Measurements from ENCODE around the gene BRD2.

Gene BRD2

DNA sequence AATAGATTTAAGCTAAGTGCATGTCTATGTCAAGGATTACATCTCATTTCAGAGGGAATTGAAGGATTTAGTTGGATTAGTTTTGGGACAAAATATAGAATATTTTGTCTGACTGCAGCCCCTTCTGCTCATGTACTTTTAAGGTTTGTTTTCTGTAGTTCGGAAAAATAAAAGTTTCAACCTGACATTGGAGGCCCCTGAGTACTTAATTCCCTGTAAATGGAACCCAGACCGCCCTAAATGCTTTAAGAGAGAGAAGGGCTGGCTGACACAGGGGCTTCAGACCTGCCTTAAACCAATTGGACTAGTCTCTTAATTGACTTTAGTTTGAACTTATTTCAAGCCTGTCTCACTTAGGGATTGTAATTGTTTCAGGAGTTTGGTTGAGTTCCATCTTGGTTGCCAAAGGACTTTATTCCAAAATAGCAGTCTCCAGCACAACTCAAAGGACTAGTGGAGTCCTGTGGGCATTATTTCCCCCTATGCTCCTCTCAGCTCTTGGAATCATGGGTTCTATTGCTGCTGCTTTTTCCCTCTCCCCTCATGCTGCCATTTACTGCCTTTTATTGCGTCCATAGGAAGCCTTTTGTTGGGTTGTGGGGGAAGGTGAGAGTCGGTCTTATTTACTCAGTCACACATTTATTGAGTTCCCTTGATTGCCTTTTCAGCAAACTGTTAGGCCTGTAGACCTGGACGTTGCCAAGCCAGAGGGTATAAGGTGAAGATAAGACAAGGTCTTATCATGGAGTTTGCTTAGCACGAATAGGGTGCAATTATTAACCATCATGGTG lies 14.5 kb downstream of the BRD2 start:
- peaks cover 35 to 43% of the 10 kb centered on the region in 2 donors for H3K36me3 Mint-ChIP-seq
- no peak overlapping the region for H3K4me3 Mint-ChIP-seq
- ATAC-seq (replicated peaks) (no peak), DNase-seq (no peak)
- no peaks in the 10 kb centered on the region for H3K27me3 Mint-ChIP-seq
- peak overlapping the region; percentile 83 for H3K27ac Mint-ChIP-seq
- H3K4me1 Mint-ChIP-seq, result peaks cover 22 to 62% of the 10 kb centered on the region in 2 donors
- no peaks in the 10 kb centered on the region for H3K9me3 Mint-ChIP-seq

DNA sequence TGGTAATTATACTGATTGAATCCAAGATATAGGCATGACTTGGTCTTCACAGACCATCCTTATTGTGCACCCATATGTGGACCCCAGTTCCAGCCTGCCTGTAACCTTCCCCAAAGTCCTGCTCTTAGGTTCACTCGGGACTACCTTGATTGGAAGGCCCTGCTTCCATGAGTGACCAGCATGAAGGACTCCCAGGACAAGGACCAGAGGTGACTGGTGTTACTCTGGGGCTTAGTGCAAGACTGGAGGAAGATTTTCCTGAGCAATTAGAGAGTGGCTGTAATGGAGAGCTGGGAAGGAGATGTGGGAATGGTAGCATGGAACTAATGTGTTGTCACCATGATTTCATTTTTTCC lies 15.1 kb downstream of the BRD2 start:
- H3K4me1 Mint-ChIP-seq, result peaks cover 24 to 62% of the 10 kb centered on the region in 2 donors
- H3K9me3 Mint-ChIP-seq, result no peaks in the 10 kb centered on the region
- no peak overlapping the region for H3K27ac Mint-ChIP-seq
- DNase-seq (no peak), ATAC-seq (replicated peaks) (no peak)
- peaks cover 31 to 38% of the 10 kb centered on the region in 2 donors for H3K36me3 Mint-ChIP-seq
- H3K27me3 Mint-ChIP-seq, result no peaks in the 10 kb centered on the region
- H3K4me3 Mint-ChIP-seq, result no peak overlapping the region

DNA sequence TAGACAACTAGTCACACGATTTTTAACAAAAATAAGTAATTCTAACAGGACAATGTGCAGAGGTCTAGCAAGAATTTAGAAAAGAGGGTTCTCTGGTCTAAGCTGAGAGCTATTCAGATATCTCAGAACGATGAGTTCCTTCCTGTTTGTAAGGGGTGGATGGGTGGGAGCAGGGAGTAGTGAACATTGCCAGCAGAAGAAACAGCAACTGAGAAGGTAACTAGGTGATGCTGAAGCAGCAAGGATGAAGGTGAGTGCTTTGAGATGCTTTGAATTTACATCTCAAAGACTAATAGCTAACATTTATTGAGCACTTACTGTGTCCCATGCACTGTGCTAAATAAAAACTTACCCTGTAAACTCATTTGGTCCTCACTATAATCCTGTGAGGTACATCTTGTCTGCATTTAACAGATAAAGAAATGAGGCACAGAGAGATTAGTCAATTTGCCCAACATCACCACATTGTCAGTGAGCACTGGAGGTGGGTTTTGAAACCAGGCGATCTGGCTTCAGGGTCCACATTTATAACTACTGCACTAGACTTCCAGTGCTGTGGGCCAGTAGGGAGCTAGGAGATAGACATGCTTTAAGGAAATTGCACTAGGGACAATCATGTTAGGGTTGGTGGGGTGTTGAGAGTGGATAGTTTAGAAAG lies 15.7 kb downstream of the BRD2 start:
- peaks cover 24 to 57% of the 10 kb centered on the region in 2 donors for H3K4me1 Mint-ChIP-seq
- peak overlapping the region; percentile 1 for H3K27ac Mint-ChIP-seq
- H3K27me3 Mint-ChIP-seq, result no peaks in the 10 kb centered on the region
- no peak for DNase-seq
- H3K36me3 Mint-ChIP-seq, result peaks cover 25 to 32% of the 10 kb centered on the region in 2 donors
- ATAC-seq (replicated peaks), result peak; percentile 11 to 22
- H3K9me3 Mint-ChIP-seq, result no peaks in the 10 kb centered on the region
- H3K4me3 Mint-ChIP-seq, result no peak overlapping the region

DNA sequence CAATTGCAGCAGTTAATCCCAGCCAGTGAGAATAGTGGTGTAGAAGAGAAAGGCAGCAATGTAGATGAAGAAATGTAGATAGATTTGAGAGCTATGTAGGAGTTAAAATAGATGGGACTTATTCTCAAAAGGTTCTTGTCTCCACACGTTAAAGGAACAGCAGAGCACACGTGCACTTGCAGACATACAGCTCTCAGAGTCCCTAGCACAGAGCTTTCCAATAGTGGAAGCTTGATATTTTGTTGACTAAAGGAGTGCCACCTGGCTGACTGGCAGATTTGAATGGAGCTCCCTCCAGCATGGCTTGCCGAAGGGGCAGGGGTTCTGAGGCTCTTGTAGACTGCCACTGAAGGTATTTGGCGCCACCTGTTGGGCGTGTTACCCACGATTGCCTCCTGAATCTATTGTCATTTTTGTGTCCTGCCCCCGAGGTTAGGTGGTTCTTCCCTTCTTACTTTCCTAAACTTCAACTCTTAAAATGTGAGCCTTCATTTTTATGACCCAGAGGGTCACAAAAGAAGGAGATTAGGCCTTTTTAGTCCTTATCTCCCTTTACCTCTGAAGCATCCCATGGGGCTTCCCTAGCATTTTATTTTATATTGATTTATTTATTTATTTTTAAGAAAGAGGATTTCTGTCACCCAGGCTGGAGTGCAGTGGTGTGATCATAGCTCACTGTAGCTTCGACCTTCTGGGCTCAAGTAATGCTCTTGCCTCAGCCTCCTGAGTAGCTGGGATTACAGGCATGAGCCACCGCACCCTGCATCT lies 16.4 kb downstream of the BRD2 start:
- H3K36me3 Mint-ChIP-seq, result peaks cover 20 to 25% of the 10 kb centered on the region in 2 donors
- no peaks in the 10 kb centered on the region for H3K27me3 Mint-ChIP-seq
- peaks cover 21 to 54% of the 10 kb centered on the region in 2 donors for H3K4me1 Mint-ChIP-seq
- H3K9me3 Mint-ChIP-seq, result no peaks in the 10 kb centered on the region
- no peak overlapping the region for H3K4me3 Mint-ChIP-seq
- DNase-seq, result peak; percentile 71
- peak overlapping the region; percentile 1 for H3K27ac Mint-ChIP-seq
- ATAC-seq (replicated peaks), result peak; percentile 84 to 86

DNA sequence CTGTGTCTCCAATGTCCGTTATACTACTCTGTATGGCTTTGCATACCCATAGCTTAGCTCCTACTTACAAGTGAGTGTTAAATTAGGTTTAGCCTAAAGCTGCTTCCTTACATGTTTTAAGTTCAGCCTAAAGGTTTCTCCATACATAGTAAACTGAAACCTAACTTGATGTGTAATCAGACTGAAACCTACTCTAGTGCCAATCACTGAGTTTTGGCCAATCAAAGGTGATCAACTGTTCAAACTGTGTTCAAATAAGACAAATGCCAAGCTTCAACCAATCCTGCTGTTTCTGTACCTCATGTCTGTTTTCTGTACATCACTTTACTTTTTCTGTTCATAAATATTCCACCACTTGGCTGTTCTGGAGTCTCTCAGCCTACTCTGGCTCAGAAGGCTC lies 21.0 kb downstream of the BRD2 start:
- Mint-ChIP-seq H3K27ac (no peak overlapping the region), H3K4me3 (no peak overlapping the region), H3K4me1 (peaks cover 20 to 36% of the 10 kb centered on the region in 2 donors), H3K36me3 (no peaks in the 10 kb centered on the region), H3K27me3 (peaks cover 0 to 4% of the 10 kb centered on the region in 2 donors), H3K9me3 (no peaks in the 10 kb centered on the region)
- ATAC-seq (replicated peaks) (no peak), DNase-seq (no peak)

DNA sequence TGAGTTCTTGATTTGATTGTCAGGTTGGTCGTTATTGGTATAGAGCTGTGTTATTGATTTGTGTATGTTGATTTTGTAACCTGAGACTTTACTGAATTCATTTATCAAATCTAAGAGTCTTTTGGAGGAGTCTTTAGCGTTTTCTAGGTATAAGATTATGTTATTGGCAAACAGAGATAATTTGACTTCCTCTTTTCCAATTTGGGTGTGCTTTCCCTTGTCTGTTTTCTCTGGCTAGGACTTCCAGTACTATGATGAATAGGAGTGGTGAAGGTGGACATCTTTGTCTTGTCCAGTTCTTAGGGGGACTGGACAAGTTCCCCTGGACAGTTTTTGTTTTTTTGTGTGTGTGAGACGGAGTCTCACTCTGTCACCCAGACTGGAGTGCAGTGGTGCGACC lies 23.6 kb downstream of the BRD2 start:
- no peak for ATAC-seq (replicated peaks)
- Mint-ChIP-seq H3K9me3 (no peaks in the 10 kb centered on the region), H3K36me3 (no peaks in the 10 kb centered on the region), H3K4me1 (peaks cover 10 to 24% of the 10 kb centered on the region in 2 donors), H3K27me3 (peaks cover 0 to 4% of the 10 kb centered on the region in 2 donors), H3K4me3 (no peak overlapping the region), H3K27ac (no peak overlapping the region)
- DNase-seq, result no peak

DNA sequence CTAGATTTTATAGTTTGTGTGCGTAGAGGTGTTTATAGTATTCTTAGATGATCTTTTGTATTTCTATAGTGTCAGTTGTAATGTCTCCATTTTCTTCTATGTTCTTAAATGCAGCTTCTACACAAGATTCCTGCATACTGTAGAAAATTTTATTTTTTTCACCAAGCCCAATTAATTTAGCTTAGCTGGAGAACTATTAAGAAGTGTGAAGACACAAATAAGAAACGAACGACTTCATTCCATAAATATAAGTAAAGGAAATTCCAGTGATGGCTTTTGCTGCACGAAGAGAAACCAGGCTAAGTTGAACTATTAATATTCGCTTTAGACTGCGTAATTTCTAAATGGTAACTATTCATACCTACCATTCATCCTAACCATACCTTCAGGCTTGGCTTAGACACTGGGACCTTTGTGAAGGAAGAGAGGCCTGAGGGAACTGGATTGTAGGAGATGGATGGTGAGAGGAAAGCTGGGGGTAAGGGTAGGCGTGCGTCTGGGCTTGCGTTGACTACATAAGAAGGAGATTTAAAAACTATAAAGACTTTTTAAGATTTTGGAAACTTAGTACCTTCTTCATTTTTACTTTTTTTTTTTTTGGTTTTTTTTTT lies 25.1 kb downstream of the BRD2 start:
- Mint-ChIP-seq H3K27me3 (peaks cover 0 to 4% of the 10 kb centered on the region in 2 donors), H3K36me3 (no peaks in the 10 kb centered on the region), H3K4me3 (no peak overlapping the region), H3K9me3 (no peaks in the 10 kb centered on the region), H3K4me1 (peaks cover 4 to 19% of the 10 kb centered on the region in 2 donors), H3K27ac (no peak overlapping the region)
- ATAC-seq (replicated peaks) (no peak), DNase-seq (no peak)

DNA sequence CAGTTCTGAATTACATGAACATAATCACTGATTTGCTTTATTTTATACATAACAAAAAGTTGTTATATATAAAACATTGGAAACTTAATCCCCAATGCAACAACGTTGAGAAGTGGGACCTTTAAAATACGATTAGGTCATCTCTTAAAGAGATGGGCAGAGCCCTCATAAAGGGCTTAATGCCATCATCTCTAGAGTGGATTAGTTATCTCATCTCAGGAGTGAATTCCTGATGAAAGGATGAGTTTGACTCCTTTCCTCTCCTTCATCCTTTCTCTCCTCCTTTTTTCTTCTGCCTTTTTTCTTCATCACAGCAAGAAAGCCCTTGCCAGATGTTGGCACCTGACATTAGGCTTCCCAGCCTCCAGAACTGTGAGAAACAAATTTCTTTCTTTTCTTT lies 27.1 kb downstream of the BRD2 start:
- H3K27ac Mint-ChIP-seq, result no peak overlapping the region
- H3K4me3 Mint-ChIP-seq, result no peak overlapping the region
- peaks cover 11 to 24% of the 10 kb centered on the region in 2 donors for H3K4me1 Mint-ChIP-seq
- ATAC-seq (replicated peaks), result no peak
- no peaks in the 10 kb centered on the region for H3K36me3 Mint-ChIP-seq
- no peak for DNase-seq
- no peaks in the 10 kb centered on the region for H3K9me3 Mint-ChIP-seq
- peaks cover 0 to 4% of the 10 kb centered on the region in 2 donors for H3K27me3 Mint-ChIP-seq

DNA sequence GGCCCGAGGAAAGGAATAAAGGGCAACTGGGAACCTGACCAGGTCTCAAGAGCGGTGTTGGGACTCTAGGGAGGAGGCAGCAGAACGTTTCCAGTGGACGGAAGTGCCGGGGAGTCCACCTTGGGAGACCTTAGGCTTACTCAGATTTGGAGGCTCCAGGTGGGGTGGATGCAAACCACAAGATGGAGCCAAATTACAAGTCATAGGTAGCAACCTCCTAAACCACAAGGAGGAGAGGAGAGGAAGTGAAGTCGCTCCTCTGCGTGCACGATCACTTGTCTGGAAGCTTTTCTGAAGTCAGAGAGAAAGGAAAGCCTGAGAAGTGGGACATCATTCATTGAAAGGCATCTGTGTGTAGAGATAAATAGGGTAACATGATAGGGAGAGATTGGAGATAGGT lies 31.7 kb downstream of the BRD2 start:
- peak; percentile 91 to 92 for ATAC-seq (replicated peaks)
- no peaks in the 10 kb centered on the region for H3K27me3 Mint-ChIP-seq
- peak overlapping the region; percentile 79 for H3K27ac Mint-ChIP-seq
- H3K9me3 Mint-ChIP-seq, result no peaks in the 10 kb centered on the region
- H3K4me1 Mint-ChIP-seq, result peaks cover 15 to 24% of the 10 kb centered on the region in 2 donors
- peak overlapping the region in 1 of 2 donors; percentile 64 for H3K4me3 Mint-ChIP-seq
- H3K36me3 Mint-ChIP-seq, result peaks cover 2 to 11% of the 10 kb centered on the region in 2 donors
- DNase-seq, result no peak

DNA sequence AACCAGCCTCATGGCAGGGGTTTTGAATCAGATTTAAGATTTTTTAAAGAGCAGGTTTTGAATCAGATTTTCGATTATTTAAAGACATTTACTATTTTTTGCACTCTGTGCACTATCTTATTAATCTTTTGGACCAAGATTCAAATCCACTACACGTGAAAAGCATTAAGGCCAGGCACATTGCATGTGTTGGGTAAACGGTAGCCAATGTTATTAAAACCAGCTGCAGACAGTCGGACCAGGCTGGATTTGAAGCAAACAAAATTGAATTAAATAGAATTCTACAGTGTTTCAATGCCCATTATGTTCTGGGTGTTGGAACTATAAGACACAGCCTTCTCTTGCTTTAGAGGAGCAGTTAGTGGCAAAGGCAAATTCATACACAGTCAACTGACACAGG lies 33.3 kb downstream of the BRD2 start:
- H3K36me3 Mint-ChIP-seq, result peaks cover 14 to 24% of the 10 kb centered on the region in 2 donors
- H3K4me1 Mint-ChIP-seq, result peaks cover 24 to 34% of the 10 kb centered on the region in 2 donors
- H3K27ac Mint-ChIP-seq, result peak overlapping the region; percentile 47
- ATAC-seq (replicated peaks), result no peak
- no peaks in the 10 kb centered on the region for H3K9me3 Mint-ChIP-seq
- H3K4me3 Mint-ChIP-seq, result no peak overlapping the region
- no peaks in the 10 kb centered on the region for H3K27me3 Mint-ChIP-seq
- no peak for DNase-seq

DNA sequence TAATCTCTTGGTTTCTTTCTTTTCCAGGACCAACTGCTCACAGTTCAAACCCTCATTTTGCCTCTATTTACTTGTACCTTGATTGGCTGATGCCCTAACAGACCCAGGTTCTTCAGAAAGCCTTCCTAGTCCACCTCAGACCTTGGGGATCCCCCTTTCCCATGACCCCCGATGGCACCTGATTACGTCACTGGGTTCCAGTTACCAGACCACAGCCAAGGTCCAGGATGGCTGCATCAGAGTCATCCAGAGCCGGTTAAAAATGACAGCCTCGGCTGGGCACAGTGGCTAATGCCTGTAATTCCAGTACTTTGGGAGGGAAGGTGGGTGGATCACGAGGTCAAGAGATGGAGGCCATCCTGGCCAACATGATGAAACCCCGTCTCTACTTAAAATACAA lies 36.5 kb downstream of the BRD2 start:
- H3K4me1 Mint-ChIP-seq, result peaks cover 43 to 52% of the 10 kb centered on the region in 2 donors
- no peaks in the 10 kb centered on the region for H3K27me3 Mint-ChIP-seq
- H3K27ac Mint-ChIP-seq, result peak overlapping the region; percentile 73
- no peak overlapping the region for H3K4me3 Mint-ChIP-seq
- ATAC-seq (replicated peaks), result no peak
- no peaks in the 10 kb centered on the region for H3K9me3 Mint-ChIP-seq
- H3K36me3 Mint-ChIP-seq, result peaks cover 32 to 49% of the 10 kb centered on the region in 2 donors
- no peak for DNase-seq

DNA sequence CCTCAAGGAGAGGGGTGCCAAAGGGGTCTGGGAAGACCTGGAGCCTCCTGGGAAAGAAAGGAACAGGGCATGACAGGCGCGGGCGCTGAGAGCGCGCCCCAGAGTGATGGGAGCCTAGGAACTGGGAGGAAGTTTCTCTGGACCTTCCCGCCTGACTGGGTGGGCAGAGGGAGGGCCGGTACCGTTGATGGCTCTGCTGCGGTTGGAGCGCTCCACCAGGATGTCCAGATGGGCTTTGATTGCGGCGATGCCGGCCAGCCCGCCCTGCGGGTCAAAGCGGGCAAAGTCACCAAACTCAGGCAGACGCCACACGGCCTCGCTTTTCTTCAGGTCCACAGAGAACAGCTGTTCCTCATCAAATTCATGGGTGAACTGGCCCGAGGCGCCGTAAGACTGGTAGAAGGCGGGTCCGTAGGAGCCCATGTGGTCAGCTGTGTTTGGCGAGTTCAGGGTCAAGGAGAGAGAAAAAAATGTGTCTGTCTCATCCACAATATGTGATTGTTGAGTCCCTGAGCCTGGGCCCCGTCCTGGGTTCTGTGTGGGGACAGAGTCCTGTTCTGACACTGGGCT lies 39.5 kb downstream of the BRD2 start:
- peak overlapping the region; percentile 99 to 100 for H3K4me3 Mint-ChIP-seq
- no peak for ATAC-seq (replicated peaks)
- H3K4me1 Mint-ChIP-seq, result peaks cover 34 to 46% of the 10 kb centered on the region in 2 donors
- H3K9me3 Mint-ChIP-seq, result no peaks in the 10 kb centered on the region
- peaks cover 32 to 47% of the 10 kb centered on the region in 2 donors for H3K36me3 Mint-ChIP-seq
- H3K27ac Mint-ChIP-seq, result peak overlapping the region; percentile 99
- no peak for DNase-seq
- no peaks in the 10 kb centered on the region for H3K27me3 Mint-ChIP-seq

DNA sequence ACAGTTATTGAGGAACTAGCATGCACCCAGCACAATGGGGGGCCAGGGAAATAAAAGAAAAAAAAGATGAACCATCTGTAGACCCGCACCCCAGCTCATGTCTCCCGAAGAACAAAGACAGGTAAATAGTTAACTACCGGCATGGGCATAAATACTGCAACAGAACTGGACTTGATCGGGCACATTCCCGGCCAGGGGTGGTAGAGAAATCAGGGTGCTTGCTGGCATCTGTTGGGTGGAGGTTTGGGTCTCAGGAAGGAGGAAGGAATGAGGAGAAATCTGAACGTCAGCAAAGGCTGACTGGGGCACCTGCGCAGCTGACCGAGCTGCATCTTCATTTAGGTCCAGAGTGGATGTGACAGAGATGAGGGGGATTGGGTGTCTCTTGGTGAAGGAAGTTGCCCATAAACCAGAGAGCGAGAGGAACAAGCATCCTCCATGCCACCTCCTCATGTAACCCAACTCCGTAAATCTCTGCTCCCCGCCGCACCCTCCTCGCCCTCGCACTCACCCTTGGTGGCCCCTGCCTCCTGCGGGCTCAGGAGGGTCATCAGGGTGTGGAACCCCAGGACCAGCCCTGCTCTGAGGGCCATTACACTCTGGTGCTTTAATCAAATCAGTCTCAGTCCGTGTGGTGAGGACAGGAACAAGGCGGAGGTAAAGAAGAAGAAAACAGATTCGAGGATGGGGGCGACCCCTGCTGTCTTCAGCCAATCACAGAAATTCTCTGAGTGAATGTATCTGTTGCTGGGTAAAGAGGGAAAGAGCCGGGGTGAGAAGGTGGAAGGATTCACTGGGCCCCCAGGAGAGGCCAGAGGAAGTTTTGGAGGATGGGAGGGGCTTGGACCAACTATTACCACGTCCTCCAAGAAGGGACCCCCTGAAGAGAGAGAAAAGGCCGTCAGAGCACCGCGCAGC lies 40.8 kb downstream of the BRD2 start, which contains the start of gene HLA-DOA:
TSS of gene HLA-DOA (minus strand) at position 648 of the 918 bp plus-strand sequence.
- Mint-ChIP-seq H3K4me1 (peaks cover 33 to 46% of the 10 kb centered on the region in 2 donors), H3K27me3 (no peaks in the 10 kb centered on the region), H3K9me3 (no peaks in the 10 kb centered on the region), H3K4me3 (peak within 1 kb of the TSS; percentile 99 to 100), H3K36me3 (peaks cover 32 to 41% of the 10 kb centered on the region in 2 donors), H3K27ac (peak within 1 kb of the TSS; percentile 99)
- ATAC-seq (replicated peaks), result peak; percentile 97 to 99
- peak; percentile 83 for DNase-seq

Measured in stimulated activated naive B cell treated with anti-CD40 and anti-IgM and Interleukin-4, amounts not matched to agents 10 μg/mL and 1 μg/mL and 100 μg/mL, for 72 hours (primary cell).